Measurements from ENCODE around the gene SLFN5.
"Not testable (repeated sequence)": the region's sequence is repeated elsewhere in the genome, so short reads cannot be mapped to it uniquely, and the experiment has no call there.

The SLFN5 gene

DNA sequence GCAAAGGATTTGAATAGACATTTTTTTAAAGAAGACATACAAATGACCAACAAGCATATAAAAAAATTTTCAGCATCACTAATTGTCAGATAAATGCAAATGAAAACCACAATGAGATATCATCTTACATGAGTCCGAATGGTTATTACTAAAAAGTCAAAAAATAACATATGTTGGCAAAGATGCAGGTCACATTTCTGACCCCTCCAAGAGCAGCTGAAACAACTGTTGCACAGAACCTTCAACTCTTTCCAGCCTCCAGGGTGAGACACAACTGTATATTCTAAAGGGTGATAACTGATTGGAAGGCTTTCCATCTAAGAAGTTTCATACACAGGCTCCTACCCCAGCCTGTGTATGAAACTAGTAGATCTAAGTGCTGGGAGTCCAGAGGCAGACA lies 51.9 kb downstream of the SLFN5 start:
- DNase-seq: no peak

DNA sequence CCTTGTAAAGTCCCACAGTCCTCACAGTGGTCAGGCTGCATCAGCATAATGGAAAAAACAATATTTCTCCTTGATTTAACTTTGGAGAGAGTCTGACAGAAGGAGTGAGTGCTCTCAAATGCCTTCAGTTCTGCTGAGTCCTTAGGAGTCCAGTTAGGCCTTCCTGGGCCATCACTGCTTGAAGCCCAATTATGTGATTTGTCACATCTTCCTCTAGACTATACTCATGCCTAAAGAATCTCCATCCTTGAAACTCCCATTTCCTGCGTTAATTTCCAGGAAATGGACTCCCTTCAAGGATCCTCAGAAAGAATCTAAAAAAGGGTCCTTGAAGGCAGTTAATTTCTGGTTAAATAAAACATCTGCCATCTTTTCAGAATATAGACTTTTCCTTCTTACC lies 52.8 kb downstream of the SLFN5 start:
- DNase-seq: no peak

DNA sequence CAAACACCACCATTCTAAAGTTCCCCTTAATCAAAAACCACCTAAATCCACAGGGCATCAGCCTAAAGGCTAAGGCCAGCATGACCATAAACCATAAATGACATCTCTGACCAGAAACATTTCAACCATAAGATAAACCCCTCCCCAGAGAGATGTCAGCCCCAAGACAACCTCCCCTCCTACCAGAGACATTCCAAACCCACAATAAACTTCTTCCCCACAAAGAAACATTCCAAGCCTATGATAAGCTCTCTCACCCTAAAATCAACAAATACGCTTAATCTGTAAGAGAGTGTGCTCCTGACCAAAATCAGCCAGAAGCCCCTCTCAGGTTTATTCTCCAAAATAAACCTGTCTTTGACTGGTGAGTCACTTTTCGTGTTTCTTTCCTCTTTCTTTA lies 54.8 kb downstream of the SLFN5 start:
- no peak for DNase-seq

DNA sequence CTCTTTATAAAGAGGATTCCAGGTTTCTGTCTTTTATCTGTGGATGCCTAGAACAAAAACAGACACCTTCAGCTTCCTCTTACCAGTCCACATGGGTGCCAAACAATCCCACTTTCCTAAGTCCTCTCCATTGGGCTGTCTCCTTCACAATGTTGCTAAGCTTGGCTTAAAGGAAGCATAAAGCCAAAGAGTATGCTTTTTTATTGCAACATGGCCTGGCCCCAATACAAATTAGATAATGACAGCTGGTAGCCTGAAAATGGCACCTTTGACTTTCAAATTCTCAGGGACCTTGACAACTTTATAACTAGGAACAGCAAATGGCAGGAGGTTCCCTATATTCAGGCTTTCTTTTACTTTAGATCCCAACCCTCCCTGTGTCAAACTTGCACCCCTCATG lies 55.8 kb downstream of the SLFN5 start:
- no peak for DNase-seq

DNA sequence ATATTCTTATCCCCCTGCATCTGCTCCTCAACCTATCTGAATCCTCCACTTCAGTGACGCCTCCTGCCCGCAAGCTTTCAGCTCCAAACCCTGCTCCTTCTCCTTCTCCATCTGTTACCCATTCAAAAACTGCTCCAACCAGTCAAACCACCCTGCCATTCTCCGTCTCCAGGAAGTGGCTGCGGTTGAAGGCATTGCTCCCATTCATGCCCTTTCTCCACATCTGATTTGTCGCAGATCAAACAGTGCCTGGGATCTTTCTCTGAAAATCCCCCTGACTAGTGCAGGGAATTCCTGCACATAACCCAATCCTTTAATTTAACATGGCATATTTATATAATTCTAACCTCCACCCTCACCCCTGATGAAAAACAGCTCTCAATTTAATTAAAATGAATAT lies 56.3 kb downstream of the SLFN5 start:
- no peak for DNase-seq

- not testable (repeated sequence) for DNase-seq
These were observed 66.5 kb downstream of the SLFN5 start for GRCh38 chr17:35309345-35309744.

DNA sequence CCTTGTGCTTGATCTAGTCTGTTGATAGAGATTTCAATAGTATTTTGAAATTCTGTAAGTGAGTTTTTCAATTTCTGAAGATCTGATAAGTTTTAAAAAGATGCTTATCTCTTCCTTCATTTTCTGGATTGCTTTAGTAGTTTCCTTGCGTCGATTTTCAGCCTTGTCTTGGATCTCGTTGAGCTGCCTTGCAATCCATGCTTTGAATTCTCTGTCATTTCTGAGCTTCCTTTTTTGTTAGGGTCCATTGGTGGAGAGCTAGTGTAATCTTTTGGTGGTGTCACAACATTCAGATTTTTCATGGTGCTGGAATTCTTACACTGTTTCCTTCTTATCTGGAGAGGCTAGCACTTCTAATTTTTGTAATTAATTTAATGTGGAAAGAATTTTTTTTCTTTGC lies 69.5 kb downstream of the SLFN5 start:
- no peak for DNase-seq

DNA sequence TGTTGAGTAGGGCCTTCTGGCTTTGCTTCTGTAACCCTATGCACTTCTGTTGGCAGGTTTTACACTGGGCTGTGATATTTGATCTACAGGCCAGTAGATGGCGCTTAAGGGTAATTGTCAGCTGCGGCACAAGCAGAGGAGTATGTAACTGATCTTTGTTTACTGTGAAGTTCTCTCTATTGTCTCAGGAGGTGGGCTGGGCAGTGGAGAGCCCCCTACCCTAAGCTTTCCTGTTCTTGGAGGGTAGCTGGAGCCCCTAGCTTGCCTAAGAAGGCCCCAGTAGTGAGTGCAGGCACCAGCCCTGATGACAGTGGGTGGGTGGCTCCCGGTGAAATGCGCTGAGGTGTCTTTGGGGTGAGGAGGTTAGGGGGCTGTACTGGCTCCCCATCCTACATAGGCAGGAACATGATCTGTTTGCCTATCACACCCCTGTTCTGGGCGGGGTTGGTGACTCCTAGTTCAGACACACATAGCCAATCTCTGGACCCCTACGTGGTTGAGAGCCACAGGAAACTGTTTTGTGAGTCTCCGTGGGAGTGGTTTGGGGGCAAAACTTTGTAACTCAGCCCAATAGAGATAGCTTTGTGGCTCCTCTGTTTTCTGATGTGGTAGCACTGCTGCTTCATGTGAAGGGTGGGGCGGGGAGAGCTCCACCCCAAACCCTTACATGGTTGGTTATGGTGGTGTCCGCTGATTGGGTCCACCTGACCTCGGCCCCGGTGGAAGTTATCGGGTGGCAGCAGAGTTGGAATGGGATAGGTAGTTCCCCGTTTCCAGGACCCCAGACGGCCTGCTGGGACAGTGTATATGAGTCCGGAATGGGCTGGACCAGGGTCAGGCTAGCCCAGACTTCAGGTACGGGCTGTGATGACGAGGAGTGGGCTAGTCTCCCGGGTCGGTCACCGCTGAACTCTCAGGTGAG lies 70.2 kb downstream of the SLFN5 start:
- DNase-seq: peak; percentile 60

- DNase-seq: no peak
These were observed 71.1 kb downstream of the SLFN5 start for GRCh38 chr17:35313875-35314409.

GRCh38 chr17:35314415-35315216 lies 71.7 kb downstream of the SLFN5 start:
- no peak for DNase-seq

- DNase-seq: no peak
These were observed 72.4 kb downstream of the SLFN5 start for GRCh38 chr17:35315283-35315682.

- DNase-seq: no peak
These were observed 73.1 kb downstream of the SLFN5 start for GRCh38 chr17:35315971-35316370.

GRCh38 chr17:35322749-35323148 lies 79.9 kb downstream of the SLFN5 start:
- no peak for DNase-seq

All from KG1 (cell line).